CD14-positive monocyte (primary cell): ENCODE data around the gene TPD52L1. TPM values are rescaled to one million over a fixed set of nuclear protein-coding genes. Genes with fewer than 3 reads are reported as not detected.

Source experiments
- DNase-seq, 3 donors: peaks; one replicate each; pipeline ENCODE4 v3.0.0-alpha.2; 2011 to 2022
- H2AFZ ChIP-seq: 2 replicates; pipeline ENCODE4 v1.6.0; 2012; ENCODE audit warnings: mild to moderate bottlenecking, low read depth, low read length, inconsistent platforms; ENCODE audit not compliant: insufficient read depth, poor library complexity, severe bottlenecking
- H3K27ac ChIP-seq, 2 donors: 1 replicate in 1 of 2; 2 replicates in 1 of 2; pipeline ENCODE4 v1.5.1; 2012 to 2013; ENCODE audit warnings: low read length in 2 of 2, control low read depth in 1 of 2, inconsistent platforms in 1 of 2, low read depth in 1 of 2, mild to moderate bottlenecking in 1 of 2
- H3K27me3 ChIP-seq, 2 donors: one replicate each; pipeline versions ENCODE4 v1.6.0 to v1.6.1; 2011 to 2013; ENCODE audit warnings: low read length in 2 of 2; ENCODE audit not compliant: control insufficient read depth in 2 of 2, insufficient read depth in 2 of 2
- H3K36me3 ChIP-seq, 2 donors: replicated peaks in 1 of 2; 1 replicate in 1 of 2; 2 replicates in 1 of 2; pipeline versions ENCODE4 v1.5.1 to v1.6.1; 2012 to 2013; ENCODE audit warnings: low read length in 2 of 2, control low read depth in 1 of 2, inconsistent platforms in 1 of 2, mild to moderate bottlenecking in 1 of 2; ENCODE audit not compliant: insufficient read depth in 2 of 2, control insufficient read depth in 1 of 2
- H3K4me1 ChIP-seq, 2 donors: 1 replicate in 1 of 2; 2 replicates in 1 of 2; pipeline versions ENCODE4 v1.5.1 to v1.6.1; 2012 to 2013; ENCODE audit warnings: low read length in 2 of 2, control low read depth in 1 of 2, inconsistent platforms in 1 of 2, mild to moderate bottlenecking in 1 of 2, moderate library complexity in 1 of 2; ENCODE audit not compliant: insufficient read depth in 2 of 2, control insufficient read depth in 1 of 2
- H3K4me2 ChIP-seq: replicated peaks from 2 replicates; pipeline ENCODE3; 2012; ENCODE audit warnings: low read length, moderate library complexity, mild to moderate bottlenecking; ENCODE audit not compliant: poor library complexity, severe bottlenecking; ENCODE audit errors: extremely low read depth
- H3K4me3 ChIP-seq, 3 experiments: fragments of 200-600 bp in 1 of 3; sonication (generic) in 1 of 3; replicated peaks in 1 of 3; 1 replicate in 2 of 3; 2 replicates in 1 of 3; pipeline ENCODE4 v1.5.1; 2011 to 2013; ENCODE audit warnings: low read length in 3 of 3, mild to moderate bottlenecking in 3 of 3, control low read depth in 2 of 3, low read depth in 2 of 3, inconsistent platforms in 1 of 3, moderate library complexity in 1 of 3
- H3K79me2 ChIP-seq: 2 replicates; pipeline ENCODE4 v1.6.0; 2012; ENCODE audit warnings: mild to moderate bottlenecking, control low read depth, inconsistent platforms, low read length, moderate library complexity; ENCODE audit not compliant: insufficient read depth
- H3K9ac ChIP-seq: 2 replicates; pipeline ENCODE4 v1.6.0; 2017; ENCODE audit warnings: low read length, mild to moderate bottlenecking; ENCODE audit not compliant: insufficient read depth, poor library complexity, severe bottlenecking
- H3K9me3 ChIP-seq, 2 donors: replicated peaks in 1 of 2; 1 replicate in 1 of 2; 2 replicates in 1 of 2; pipeline versions ENCODE4 v1.5.1 to v1.6.1; 2012 to 2013; ENCODE audit warnings: low read length in 2 of 2, control low read depth in 1 of 2; ENCODE audit not compliant: control insufficient read depth in 1 of 2, insufficient read depth in 1 of 2
- H4K20me1 ChIP-seq: 2 replicates; pipeline ENCODE4 v1.6.0; 2012; ENCODE audit warnings: mild to moderate bottlenecking, low read length, control low read depth, moderate library complexity; ENCODE audit not compliant: insufficient read depth
- H3K27ac Mint-ChIP-seq, 7 donors: one replicate each; pipeline ENCODE4 v1.8.0; 2020; ENCODE audit warnings: mild to moderate bottlenecking in 7 of 7, mixed read lengths in 7 of 7, moderate library complexity in 6 of 7, inconsistent platforms in 2 of 7
- H3K27me3 Mint-ChIP-seq, 3 donors: one replicate each; pipeline ENCODE4 v1.8.0; 2021 to 2022; ENCODE audit warnings: low read depth in 3 of 3, mild to moderate bottlenecking in 3 of 3, mixed read lengths in 3 of 3, moderate library complexity in 3 of 3, inconsistent platforms in 1 of 3
- H3K36me3 Mint-ChIP-seq, 2 donors: one replicate each; pipeline ENCODE4 v1.8.0; 2020; ENCODE audit warnings: mixed read lengths in 2 of 2, inconsistent platforms in 1 of 2, mild to moderate bottlenecking in 1 of 2
- H3K4me1 Mint-ChIP-seq: one replicate; pipeline ENCODE4 v1.8.0; 2020; ENCODE audit warnings: mild to moderate bottlenecking, mixed read lengths
- H3K4me3 Mint-ChIP-seq, 2 donors: one replicate each; pipeline ENCODE4 v1.8.0; 2020; ENCODE audit warnings: mild to moderate bottlenecking in 2 of 2, mixed read lengths in 2 of 2, moderate library complexity in 1 of 2
- H3K9me3 Mint-ChIP-seq, 7 donors: one replicate each; pipeline ENCODE4 v1.8.0; 2020 to 2022; ENCODE audit warnings: mixed read lengths in 7 of 7, mild to moderate bottlenecking in 6 of 7, moderate library complexity in 6 of 7, inconsistent platforms in 2 of 7
- WGBS: methylation state at CpG from one replicate; pipeline ENCODE4 v1.1.5; 2013; ENCODE audit warnings: missing lambda C conversion rate; ENCODE audit not compliant: insufficient coverage; 5-methylcytosine and 5-hydroxymethylcytosine counted together
- intact Hi-C, 2 donors: fragments of 100-400 bp; cut with micrococcal nuclease; formaldehyde crosslinking; loops; one replicate each; pipeline versions ENCODE4 v1.15.0 to v1.15.1; 2023
- polyA plus RNA-seq, 3 donors: library from polyadenylated mRNA; depleted of rRNA in 1 of 3; unstranded in 2 of 3; stranded (reverse) in 1 of 3; fragments of 300-500 nt in 2 of 3; fragments of >200 nt in 1 of 3; fragmentation: Illumina TruSeq in 2 of 3; gene quantifications; 1 replicate in 2 of 3; 2 replicates in 1 of 3; pipeline ENCODE4 v1.2.3, GENCODE V29; 2012 to 2021
- TF ChIP-seq, protein P1 (sequence below): fragments of 200-600 bp; IDR thresholded peaks from one replicate; pipeline ENCODE4 v1.8.0; 2022; ENCODE audit warnings: antibody characterized with exemption, mild to moderate bottlenecking

Gene TPD52L1
- polyA plus RNA-seq, 3 donors, result not detected

DNA sequence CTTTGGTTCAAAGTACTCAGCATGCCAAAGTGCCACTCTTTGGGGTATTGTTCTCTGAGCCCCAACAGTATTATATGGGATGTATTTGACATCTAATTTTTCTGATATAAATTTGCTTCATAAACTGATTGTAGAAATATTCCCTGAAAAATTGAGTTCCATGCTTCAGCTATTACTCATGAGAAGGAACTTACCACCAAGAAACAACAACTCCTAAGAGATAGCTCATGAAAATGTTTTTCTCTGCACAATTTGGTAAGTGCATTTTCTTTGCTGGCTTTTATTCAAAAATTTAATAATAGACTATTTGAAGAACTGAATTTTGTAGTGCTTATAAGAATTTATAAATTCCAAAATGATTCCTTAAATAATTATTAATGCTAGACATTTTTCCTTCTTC is 12.8 kb upstream of the TPD52L1 start:
- no peak overlapping the region for H3K27ac Mint-ChIP-seq
- no peak for DNase-seq
- no peaks in the 10 kb centered on the region for H3K4me1 Mint-ChIP-seq
- Histone ChIP-seq H3K9ac (no peak overlapping the region), H3K4me3 (no peak overlapping the region), H3K27me3 (no peaks in the 10 kb centered on the region), H3K4me2 (no peak overlapping the region), H3K27ac (no peak overlapping the region), H3K9me3 (peaks cover 0 to 9% of the 10 kb centered on the region in 2 donors), H2AFZ (no peak overlapping the region), H3K4me1 (no peaks in the 10 kb centered on the region), H3K79me2 (no peaks in the 10 kb centered on the region), H3K36me3 (no peaks in the 10 kb centered on the region), H4K20me1 (no peaks in the 10 kb centered on the region)
- peaks cover 0 to 2% (median under 1%) of the 10 kb centered on the region in 3 donors for H3K27me3 Mint-ChIP-seq
- H3K36me3 Mint-ChIP-seq, result no peaks in the 10 kb centered on the region
- peaks cover 0 to 9% (median 6%) of the 10 kb centered on the region in 7 donors for H3K9me3 Mint-ChIP-seq
- TF ChIP-seq, protein P1, sequence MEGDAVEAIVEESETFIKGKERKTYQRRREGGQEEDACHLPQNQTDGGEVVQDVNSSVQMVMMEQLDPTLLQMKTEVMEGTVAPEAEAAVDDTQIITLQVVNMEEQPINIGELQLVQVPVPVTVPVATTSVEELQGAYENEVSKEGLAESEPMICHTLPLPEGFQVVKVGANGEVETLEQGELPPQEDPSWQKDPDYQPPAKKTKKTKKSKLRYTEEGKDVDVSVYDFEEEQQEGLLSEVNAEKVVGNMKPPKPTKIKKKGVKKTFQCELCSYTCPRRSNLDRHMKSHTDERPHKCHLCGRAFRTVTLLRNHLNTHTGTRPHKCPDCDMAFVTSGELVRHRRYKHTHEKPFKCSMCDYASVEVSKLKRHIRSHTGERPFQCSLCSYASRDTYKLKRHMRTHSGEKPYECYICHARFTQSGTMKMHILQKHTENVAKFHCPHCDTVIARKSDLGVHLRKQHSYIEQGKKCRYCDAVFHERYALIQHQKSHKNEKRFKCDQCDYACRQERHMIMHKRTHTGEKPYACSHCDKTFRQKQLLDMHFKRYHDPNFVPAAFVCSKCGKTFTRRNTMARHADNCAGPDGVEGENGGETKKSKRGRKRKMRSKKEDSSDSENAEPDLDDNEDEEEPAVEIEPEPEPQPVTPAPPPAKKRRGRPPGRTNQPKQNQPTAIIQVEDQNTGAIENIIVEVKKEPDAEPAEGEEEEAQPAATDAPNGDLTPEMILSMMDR, result no peak
- intact Hi-C loops, result no loop called here
- H3K4me3 Mint-ChIP-seq, result no peak overlapping the region

DNA sequence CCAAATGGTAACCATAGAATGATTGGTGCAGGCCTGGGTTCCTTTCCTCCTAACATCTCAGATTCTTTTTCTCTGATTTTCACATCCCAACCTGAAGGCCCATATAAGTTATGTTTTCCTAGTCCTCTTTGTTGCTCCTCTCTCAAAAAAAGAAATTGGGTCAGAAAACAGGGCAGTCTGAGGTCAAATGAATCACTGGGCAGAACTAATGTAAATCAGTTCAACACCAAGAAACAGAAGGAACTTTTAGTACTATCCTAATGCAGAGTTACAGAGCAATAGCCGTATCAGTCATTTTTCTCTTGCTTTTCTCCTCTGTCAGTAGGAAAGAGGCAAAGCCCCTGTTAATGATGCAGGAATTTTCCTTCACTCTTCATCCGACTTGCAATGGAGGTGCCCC is 11.0 kb upstream of the TPD52L1 start:
- Mint-ChIP-seq H3K4me1 (no peaks in the 10 kb centered on the region), H3K27me3 (peaks cover 4 to 8% (median 6%) of the 10 kb centered on the region in 3 donors), H3K4me3 (no peak overlapping the region), H3K9me3 (peaks cover 0 to 9% (median 6%) of the 10 kb centered on the region in 7 donors), H3K36me3 (no peaks in the 10 kb centered on the region), H3K27ac (no peak overlapping the region)
- Histone ChIP-seq H3K9ac (no peak overlapping the region), H3K27me3 (no peaks in the 10 kb centered on the region), H3K36me3 (no peaks in the 10 kb centered on the region), H3K4me1 (no peaks in the 10 kb centered on the region), H3K27ac (no peak overlapping the region), H3K4me3 (no peak overlapping the region), H4K20me1 (no peaks in the 10 kb centered on the region), H2AFZ (no peak overlapping the region), H3K79me2 (no peaks in the 10 kb centered on the region), H3K4me2 (no peak overlapping the region), H3K9me3 (peaks cover 0 to 9% of the 10 kb centered on the region in 2 donors)
- WGBS, result 100% methylated on average over 1 of the region's 2 CpGs
- TF ChIP-seq, protein P1, result no peak
- no peak for DNase-seq
- intact Hi-C loops, result no loop called here
